Tibial nerve (tissue), 3 donors: ENCODE data around the gene CHL1.

Source experiments
- CTCF ChIP-seq, 5 experiments: fragments of 200-600 bp in 3 of 5; fragments of 450-650 bp in 2 of 5; sonication (generic) in 3 of 5; IDR thresholded peaks; one replicate each; pipeline ENCODE4 v1.5.1; 2016 to 2019; ENCODE audit warnings: antibody characterized with exemption in 5 of 5, mild to moderate bottlenecking in 3 of 5, moderate library complexity in 2 of 5
- POLR2A ChIP-seq, 2 donors: fragments of 450-650 bp; IDR thresholded peaks; one replicate each; pipeline ENCODE4 v1.6.1; 2017; ENCODE audit warnings: antibody characterized with exemption in 2 of 2, mild to moderate bottlenecking in 2 of 2, moderate library complexity in 2 of 2

- TF ChIP-seq CTCF (IDR thresholded peaks at IDR 0.05) (no peak), POLR2A (IDR thresholded peaks at IDR 0.05) (no peak)
These were observed 135.3 kb downstream of the CHL1 start for GRCh38 chr3:331881-332280.
